ENCODE results near the gene ZNF254.
"Not testable (repeated sequence)": the region's sequence is repeated elsewhere in the genome, so short reads cannot be mapped to it uniquely, and the experiment has no call there.

Gene ZNF254

DNA sequence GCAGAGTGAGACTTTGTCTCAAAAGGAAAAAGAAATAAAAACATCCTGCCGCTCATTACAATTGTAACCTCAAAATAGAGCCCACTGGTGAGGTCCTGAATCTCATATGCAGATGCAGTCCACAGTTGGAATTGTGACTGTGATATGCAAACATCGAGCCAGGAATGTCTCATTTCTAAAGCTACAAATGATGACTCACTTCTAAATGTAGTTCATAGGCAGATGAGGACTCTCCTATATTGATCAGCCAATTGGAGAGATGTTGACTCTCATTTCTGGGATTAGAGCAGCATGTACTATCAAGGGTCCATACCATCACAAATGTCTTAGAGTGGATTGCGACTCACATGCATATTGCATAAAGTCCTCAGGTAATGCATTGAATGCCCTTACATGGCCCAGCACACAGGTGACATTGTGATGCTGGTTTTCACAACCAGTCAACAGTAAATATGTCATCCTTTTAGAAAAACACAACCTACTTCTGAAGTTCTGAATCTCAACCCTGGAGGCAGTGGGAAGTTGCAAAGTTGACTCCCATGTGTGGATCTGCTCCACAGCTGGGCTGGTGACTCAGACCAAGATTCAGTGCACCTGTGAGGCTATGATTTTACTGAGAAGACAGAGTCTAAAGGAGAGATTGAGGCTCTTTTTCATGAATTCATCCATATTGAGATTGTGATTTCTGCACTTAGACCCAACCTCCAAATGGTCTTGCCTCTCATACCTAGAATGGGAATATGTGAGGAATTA lies 16.9 kb upstream of the ZNF254 start:
- Histone ChIP-seq H3K27ac (ENCODE audit: insufficient read depth, low read length, poor library complexity, severe bottlenecking) (no peak overlapping the region), H3K4me1 (ENCODE audit: control insufficient read depth, insufficient read depth, low read length, poor library complexity, severe bottlenecking) (no peaks in the 10 kb centered on the region), H3K36me3 (ENCODE audit: control insufficient read depth, insufficient read depth, low read length) (no peaks in the 10 kb centered on the region), H3K4me3 (ENCODE audit: insufficient read depth, low read depth, low read length, poor library complexity, severe bottlenecking) (no peak overlapping the region), H3K27me3 (replicated peaks; ENCODE audit: control insufficient read depth, insufficient read depth, low read length, poor library complexity, severe bottlenecking) (no peaks in the 10 kb centered on the region), H3K9me3 (ENCODE audit: control insufficient read depth, low read length) (no peaks in the 10 kb centered on the region)
- no peak for DNase-seq

DNA sequence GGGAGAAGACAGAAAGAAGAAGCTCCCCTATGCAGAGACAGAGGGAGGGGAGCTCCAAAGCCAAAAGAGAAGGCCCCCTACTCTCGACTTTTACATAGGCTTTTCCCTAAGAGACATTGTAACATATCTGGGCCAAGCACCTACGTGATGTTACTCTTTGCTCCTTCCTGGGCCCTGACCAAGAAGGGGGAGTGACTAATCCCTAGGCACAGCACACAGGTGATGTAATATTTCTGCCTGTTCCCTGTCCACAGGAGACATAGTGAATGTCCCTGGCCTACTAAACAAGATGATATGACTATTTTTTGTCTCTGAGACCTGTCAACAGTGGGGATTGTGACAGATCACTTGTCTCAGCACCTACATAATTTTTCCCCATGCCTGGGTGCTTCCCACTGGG lies 15.9 kb upstream of the ZNF254 start:
- H3K4me1 ChIP-seq (ENCODE audit: control insufficient read depth, insufficient read depth, low read length, poor library complexity, severe bottlenecking), result no peaks in the 10 kb centered on the region
- H3K36me3 ChIP-seq (ENCODE audit: control insufficient read depth, insufficient read depth, low read length), result no peaks in the 10 kb centered on the region
- DNase-seq, result no peak
- H3K27me3 ChIP-seq (replicated peaks; ENCODE audit: control insufficient read depth, insufficient read depth, low read length, poor library complexity, severe bottlenecking), result no peaks in the 10 kb centered on the region
- no peak overlapping the region for H3K27ac ChIP-seq (ENCODE audit: insufficient read depth, low read length, poor library complexity, severe bottlenecking)
- H3K4me3 ChIP-seq (ENCODE audit: insufficient read depth, low read depth, low read length, poor library complexity, severe bottlenecking), result no peak overlapping the region
- no peaks in the 10 kb centered on the region for H3K9me3 ChIP-seq (ENCODE audit: control insufficient read depth, low read length)

DNA sequence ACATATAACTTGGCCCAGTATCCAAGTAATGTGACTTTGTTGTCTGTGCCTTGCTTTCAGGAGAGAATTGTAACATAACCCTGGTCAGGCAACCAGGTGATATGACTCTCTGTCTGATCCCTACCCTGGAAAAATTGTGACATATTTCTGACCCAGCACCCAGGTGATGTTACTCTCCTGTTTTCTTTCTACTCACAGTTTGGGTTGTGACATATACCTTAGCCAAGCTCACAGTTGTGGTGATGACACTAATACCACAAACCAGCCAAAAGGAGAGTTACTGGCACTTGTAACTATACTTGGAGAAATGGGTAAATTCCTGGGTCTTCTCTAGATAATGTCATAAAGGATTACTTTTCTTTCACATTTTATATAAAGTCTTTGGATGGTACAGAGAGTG lies 14.3 kb upstream of the ZNF254 start:
- H3K4me3 ChIP-seq (ENCODE audit: insufficient read depth, low read depth, low read length, poor library complexity, severe bottlenecking), result no peak overlapping the region
- no peaks in the 10 kb centered on the region for H3K36me3 ChIP-seq (ENCODE audit: control insufficient read depth, insufficient read depth, low read length)
- no peak for DNase-seq
- no peaks in the 10 kb centered on the region for H3K9me3 ChIP-seq (ENCODE audit: control insufficient read depth, low read length)
- no peaks in the 10 kb centered on the region for H3K27me3 ChIP-seq (replicated peaks; ENCODE audit: control insufficient read depth, insufficient read depth, low read length, poor library complexity, severe bottlenecking)
- H3K4me1 ChIP-seq (ENCODE audit: control insufficient read depth, insufficient read depth, low read length, poor library complexity, severe bottlenecking), result no peaks in the 10 kb centered on the region
- no peak overlapping the region for H3K27ac ChIP-seq (ENCODE audit: insufficient read depth, low read length, poor library complexity, severe bottlenecking)

DNA sequence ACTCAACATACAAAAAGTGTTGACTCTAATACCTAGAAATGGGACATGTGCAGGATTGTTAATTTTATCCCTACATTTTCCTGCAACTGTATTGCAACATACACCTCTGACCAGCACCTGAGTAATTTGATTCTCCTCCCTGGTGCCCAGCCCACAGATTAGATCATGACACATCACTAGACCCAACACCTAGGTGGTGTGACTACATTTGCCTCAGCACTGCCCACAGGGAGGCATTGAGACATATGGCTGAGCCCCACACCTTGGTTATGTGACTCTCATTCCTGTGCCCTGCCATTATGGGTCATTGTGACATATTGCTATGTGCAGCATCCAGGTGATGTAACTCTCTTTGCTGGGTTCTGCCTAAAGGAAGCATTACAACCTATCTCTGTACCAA lies 13.2 kb upstream of the ZNF254 start:
- no peak for DNase-seq
- no peaks in the 10 kb centered on the region for H3K36me3 ChIP-seq (ENCODE audit: control insufficient read depth, insufficient read depth, low read length)
- no peak overlapping the region for H3K27ac ChIP-seq (ENCODE audit: insufficient read depth, low read length, poor library complexity, severe bottlenecking)
- no peaks in the 10 kb centered on the region for H3K9me3 ChIP-seq (ENCODE audit: control insufficient read depth, low read length)
- no peak overlapping the region for H3K4me3 ChIP-seq (ENCODE audit: insufficient read depth, low read depth, low read length, poor library complexity, severe bottlenecking)
- H3K27me3 ChIP-seq (replicated peaks; ENCODE audit: control insufficient read depth, insufficient read depth, low read length, poor library complexity, severe bottlenecking), result no peaks in the 10 kb centered on the region
- H3K4me1 ChIP-seq (ENCODE audit: control insufficient read depth, insufficient read depth, low read length, poor library complexity, severe bottlenecking), result no peaks in the 10 kb centered on the region

DNA sequence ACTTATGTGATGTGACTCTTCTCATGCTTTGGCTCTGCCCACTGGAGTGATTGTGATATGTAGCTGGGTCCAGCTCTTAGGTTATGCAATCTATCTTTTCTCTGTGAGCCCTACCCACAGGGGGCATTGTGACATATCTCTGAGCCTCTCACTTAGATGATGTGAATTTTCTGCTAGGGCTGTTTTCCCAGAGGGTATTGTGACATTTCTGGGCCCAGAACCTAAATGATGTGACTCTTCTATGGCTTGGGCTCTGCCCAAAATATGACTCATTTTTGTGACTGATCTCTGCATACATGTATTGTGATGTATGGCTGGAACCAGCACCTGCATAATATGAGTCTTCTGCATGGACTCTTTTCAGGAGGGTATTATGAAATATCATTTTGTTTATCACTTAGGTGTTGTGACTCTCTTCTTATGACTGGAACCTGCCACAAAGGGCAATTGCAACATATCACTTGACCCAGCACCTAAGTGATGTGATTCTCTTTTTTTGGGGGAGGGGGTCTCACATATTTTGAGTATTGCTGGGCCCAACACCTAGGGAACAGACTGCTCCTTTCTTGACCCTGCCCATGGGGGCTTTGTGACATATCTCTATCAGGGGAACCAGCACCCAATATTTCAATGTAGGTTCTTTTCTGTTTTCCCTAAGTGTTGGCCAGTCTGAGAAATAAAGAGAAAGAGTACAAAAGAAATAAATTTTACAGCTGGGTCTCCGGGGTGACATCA lies 12.1 kb upstream of the ZNF254 start:
- no peaks in the 10 kb centered on the region for H3K9me3 ChIP-seq (ENCODE audit: control insufficient read depth, low read length)
- no peaks in the 10 kb centered on the region for H3K4me1 ChIP-seq (ENCODE audit: control insufficient read depth, insufficient read depth, low read length, poor library complexity, severe bottlenecking)
- no peak for DNase-seq
- H3K27me3 ChIP-seq (replicated peaks; ENCODE audit: control insufficient read depth, insufficient read depth, low read length, poor library complexity, severe bottlenecking), result no peaks in the 10 kb centered on the region
- H3K27ac ChIP-seq (ENCODE audit: insufficient read depth, low read length, poor library complexity, severe bottlenecking), result no peak overlapping the region
- no peak overlapping the region for H3K4me3 ChIP-seq (ENCODE audit: insufficient read depth, low read depth, low read length, poor library complexity, severe bottlenecking)
- H3K36me3 ChIP-seq (ENCODE audit: control insufficient read depth, insufficient read depth, low read length), result no peaks in the 10 kb centered on the region

DNA sequence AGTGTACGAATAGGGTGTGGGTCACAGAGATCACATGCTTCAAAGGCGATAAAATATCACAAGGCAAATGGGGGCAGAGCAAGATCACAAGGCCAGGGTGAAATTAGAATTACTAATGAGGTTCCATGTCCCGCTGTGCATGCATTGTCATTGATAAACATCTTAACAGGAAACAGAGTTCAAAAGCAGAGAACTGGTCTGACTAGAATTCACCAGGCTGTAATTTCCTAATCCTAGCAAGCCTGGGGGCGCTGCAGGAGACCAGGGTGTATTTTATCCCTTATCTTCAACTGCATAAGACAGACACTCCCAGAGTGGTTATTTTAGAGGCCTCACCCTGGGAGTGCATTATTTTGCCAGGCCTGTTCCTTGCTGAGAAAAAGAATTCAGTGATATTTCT lies 11.5 kb upstream of the ZNF254 start:
- H3K27ac ChIP-seq (ENCODE audit: insufficient read depth, low read length, poor library complexity, severe bottlenecking); H3K9me3 ChIP-seq (ENCODE audit: control insufficient read depth, low read length); H3K4me3 ChIP-seq (ENCODE audit: insufficient read depth, low read depth, low read length, poor library complexity, severe bottlenecking); H3K27me3 ChIP-seq (replicated peaks; ENCODE audit: control insufficient read depth, insufficient read depth, low read length, poor library complexity, severe bottlenecking); H3K4me1 ChIP-seq (ENCODE audit: control insufficient read depth, insufficient read depth, low read length, poor library complexity, severe bottlenecking); DNase-seq; H3K36me3 ChIP-seq (ENCODE audit: control insufficient read depth, insufficient read depth, low read length): not testable (repeated sequence)

DNA sequence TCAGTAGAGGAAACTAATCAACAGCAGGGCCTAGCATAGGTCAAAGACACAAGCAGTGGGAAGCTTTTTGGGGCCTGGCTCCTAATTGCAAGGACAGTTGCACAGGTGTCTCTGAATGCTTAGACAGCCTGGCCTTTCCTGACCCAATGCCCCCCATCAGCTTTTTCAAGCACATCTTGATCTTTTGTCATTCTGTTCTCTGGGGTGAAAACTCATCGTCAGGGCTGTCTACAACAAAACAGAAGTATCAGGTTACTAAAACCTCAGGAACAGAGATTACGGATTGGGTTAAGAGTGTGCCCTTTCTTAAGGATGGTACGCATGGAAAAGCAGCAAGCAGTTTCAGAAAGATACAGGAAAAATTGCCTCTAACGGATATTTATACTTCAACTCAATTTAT lies 8.3 kb upstream of the ZNF254 start:
- Histone ChIP-seq H3K9me3 (ENCODE audit: control insufficient read depth, low read length) (no peaks in the 10 kb centered on the region), H3K4me1 (ENCODE audit: control insufficient read depth, insufficient read depth, low read length, poor library complexity, severe bottlenecking) (no peaks in the 10 kb centered on the region), H3K36me3 (ENCODE audit: control insufficient read depth, insufficient read depth, low read length) (no peaks in the 10 kb centered on the region), H3K27me3 (replicated peaks; ENCODE audit: control insufficient read depth, insufficient read depth, low read length, poor library complexity, severe bottlenecking) (no peaks in the 10 kb centered on the region), H3K4me3 (ENCODE audit: insufficient read depth, low read depth, low read length, poor library complexity, severe bottlenecking) (no peak overlapping the region), H3K27ac (ENCODE audit: insufficient read depth, low read length, poor library complexity, severe bottlenecking) (no peak overlapping the region)
- no peak for DNase-seq

DNA sequence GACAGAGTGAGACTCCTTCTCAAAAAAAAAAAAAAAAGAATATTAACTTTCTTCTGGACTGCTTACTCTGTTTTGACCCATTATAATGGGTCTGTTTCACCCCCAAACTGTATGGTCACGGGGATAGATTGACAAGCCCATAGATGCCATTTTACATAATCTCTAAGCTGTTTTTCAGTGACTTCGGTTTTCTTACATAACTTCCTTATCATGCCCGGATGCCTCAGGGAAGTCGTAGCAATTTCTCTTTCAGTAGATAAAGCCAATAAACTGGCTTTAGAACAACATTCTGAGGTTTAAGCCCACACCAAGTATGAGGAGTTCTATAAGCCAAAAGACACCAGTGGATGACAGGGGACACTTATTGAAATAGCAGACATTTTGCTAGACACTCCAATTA lies 5.9 kb upstream of the ZNF254 start:
- Histone ChIP-seq H3K4me3 (ENCODE audit: insufficient read depth, low read depth, low read length, poor library complexity, severe bottlenecking) (no peak overlapping the region), H3K4me1 (ENCODE audit: control insufficient read depth, insufficient read depth, low read length, poor library complexity, severe bottlenecking) (no peaks in the 10 kb centered on the region), H3K27me3 (replicated peaks; ENCODE audit: control insufficient read depth, insufficient read depth, low read length, poor library complexity, severe bottlenecking) (no peaks in the 10 kb centered on the region), H3K36me3 (ENCODE audit: control insufficient read depth, insufficient read depth, low read length) (no peaks in the 10 kb centered on the region), H3K9me3 (ENCODE audit: control insufficient read depth, low read length) (no peaks in the 10 kb centered on the region), H3K27ac (ENCODE audit: insufficient read depth, low read length, poor library complexity, severe bottlenecking) (no peak overlapping the region)
- DNase-seq, result no peak

DNA sequence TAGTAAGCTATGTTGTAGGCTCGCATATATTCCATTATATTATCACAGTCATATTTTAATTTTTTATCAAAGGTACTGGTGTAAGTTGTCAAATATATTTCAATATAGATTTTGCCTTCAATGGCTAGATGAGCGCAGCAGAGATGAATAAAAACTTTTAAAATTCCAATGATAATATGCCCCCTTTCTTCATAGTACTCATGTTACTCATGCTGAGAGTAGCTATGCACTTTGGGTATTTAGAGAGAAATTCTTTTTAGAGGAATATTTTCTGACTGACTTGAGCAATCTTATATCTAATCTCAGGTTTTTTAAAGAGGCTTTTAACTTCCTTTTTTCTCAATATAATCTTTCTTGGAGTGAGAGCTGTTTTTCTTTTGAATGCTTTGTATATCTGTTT lies 11.4 kb downstream of the ZNF254 start:
- Histone ChIP-seq H3K27me3 (replicated peaks; ENCODE audit: control insufficient read depth, insufficient read depth, low read length, poor library complexity, severe bottlenecking) (no peaks in the 10 kb centered on the region), H3K27ac (ENCODE audit: insufficient read depth, low read length, poor library complexity, severe bottlenecking) (no peak overlapping the region), H3K4me1 (ENCODE audit: control insufficient read depth, insufficient read depth, low read length, poor library complexity, severe bottlenecking) (no peaks in the 10 kb centered on the region), H3K4me3 (ENCODE audit: insufficient read depth, low read depth, low read length, poor library complexity, severe bottlenecking) (no peak overlapping the region), H3K9me3 (ENCODE audit: control insufficient read depth, low read length) (no peaks in the 10 kb centered on the region), H3K36me3 (ENCODE audit: control insufficient read depth, insufficient read depth, low read length) (peaks cover 11% of the 10 kb centered on the region)
- DNase-seq, result no peak

DNA sequence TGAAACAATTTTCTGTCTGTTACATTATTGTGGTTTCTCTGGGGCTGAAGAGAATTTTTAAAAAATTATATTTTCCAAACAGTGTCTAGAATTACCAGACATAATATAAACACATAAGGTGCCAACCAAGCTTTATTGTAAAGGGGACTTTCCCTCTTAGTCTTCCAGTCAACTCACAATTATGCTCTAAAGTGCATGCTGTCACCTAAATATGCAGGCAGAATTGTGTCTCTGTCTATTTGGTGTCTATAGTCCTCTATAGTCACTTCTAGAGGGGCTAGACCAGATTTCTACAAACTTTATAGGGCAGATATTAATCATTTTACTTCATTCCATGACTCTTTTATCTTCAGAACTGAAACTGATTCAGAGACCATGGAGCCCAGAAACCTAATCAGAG lies 12.8 kb downstream of the ZNF254 start:
- no peaks in the 10 kb centered on the region for H3K4me1 ChIP-seq (ENCODE audit: control insufficient read depth, insufficient read depth, low read length, poor library complexity, severe bottlenecking)
- DNase-seq, result no peak
- no peaks in the 10 kb centered on the region for H3K27me3 ChIP-seq (replicated peaks; ENCODE audit: control insufficient read depth, insufficient read depth, low read length, poor library complexity, severe bottlenecking)
- H3K9me3 ChIP-seq (ENCODE audit: control insufficient read depth, low read length), result no peaks in the 10 kb centered on the region
- no peak overlapping the region for H3K4me3 ChIP-seq (ENCODE audit: insufficient read depth, low read depth, low read length, poor library complexity, severe bottlenecking)
- no peak overlapping the region for H3K27ac ChIP-seq (ENCODE audit: insufficient read depth, low read length, poor library complexity, severe bottlenecking)
- peaks cover 23% of the 10 kb centered on the region for H3K36me3 ChIP-seq (ENCODE audit: control insufficient read depth, insufficient read depth, low read length)
